ENCODE measurements around the gene NPAS4. TPM values are rescaled to one million over a fixed set of nuclear protein-coding genes. Genes with fewer than 3 reads are reported as not detected.

Gene NPAS4
- total and polyA plus RNA-seq, 2 of the 13 experiments (the other 11 are each of a cell fraction or from before 2014, with no cell fraction given): not detected

- no peak overlapping the region for H2AFZ ChIP-seq (ENCODE audit: low read length)
- no peaks in the 10 kb centered on the region for H3K79me2 ChIP-seq (ENCODE audit: insufficient read depth, low read length)
- TF ChIP-seq IKZF1 (IDR thresholded peaks at IDR 0.05): no peak
- TF ChIP-seq NR2F1 (CRISPR knock-in tag; IDR thresholded peaks at IDR 0.05): no peak
- TF ChIP-seq HMGA1 (CRISPR knock-in tag; conservative IDR thresholded peaks at IDR 0.05): no peak
- TF ChIP-seq ZNF589 (CRISPR knock-in tag; conservative IDR thresholded peaks at IDR 0.05): no peak
- no peak for TF ChIP-seq FOSL1 (CRISPR knock-in tag; IDR thresholded peaks at IDR 0.05; ENCODE audit: borderline replicate concordance)
- TF ChIP-seq SMAD9 (CRISPR knock-in tag; IDR thresholded peaks at IDR 0.05): no peak
- TF ChIP-seq, protein P1, sequence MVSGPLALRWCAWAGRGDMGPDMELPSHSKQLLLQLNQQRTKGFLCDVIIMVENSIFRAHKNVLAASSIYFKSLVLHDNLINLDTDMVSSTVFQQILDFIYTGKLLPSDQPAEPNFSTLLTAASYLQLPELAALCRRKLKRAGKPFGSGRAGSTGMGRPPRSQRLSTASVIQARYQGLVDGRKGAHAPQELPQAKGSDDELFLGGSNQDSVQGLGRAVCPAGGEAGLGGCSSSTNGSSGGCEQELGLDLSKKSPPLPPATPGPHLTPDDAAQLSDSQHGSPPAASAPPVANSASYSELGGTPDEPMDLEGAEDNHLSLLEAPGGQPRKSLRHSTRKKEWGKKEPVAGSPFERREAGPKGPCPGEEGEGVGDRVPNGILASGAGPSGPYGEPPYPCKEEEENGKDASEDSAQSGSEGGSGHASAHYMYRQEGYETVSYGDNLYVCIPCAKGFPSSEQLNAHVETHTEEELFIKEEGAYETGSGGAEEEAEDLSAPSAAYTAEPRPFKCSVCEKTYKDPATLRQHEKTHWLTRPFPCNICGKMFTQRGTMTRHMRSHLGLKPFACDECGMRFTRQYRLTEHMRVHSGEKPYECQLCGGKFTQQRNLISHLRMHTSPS (CRISPR knock-in tag; IDR thresholded peaks at IDR 0.05; ENCODE audit: low read depth): no peak
- no peak for TF ChIP-seq SP1 (IDR thresholded peaks at IDR 0.05)
- TF ChIP-seq SP1 (CRISPR knock-in tag; IDR thresholded peaks at IDR 0.05): no peak
- no peak for TF ChIP-seq DNMT3B (CRISPR knock-in tag; conservative IDR thresholded peaks at IDR 0.05)
- TF ChIP-seq KLF9 (CRISPR knock-in tag; IDR thresholded peaks at IDR 0.05; ENCODE audit: low read depth): no peak
- no peak for TF ChIP-seq NFIC (IDR thresholded peaks at IDR 0.05; ENCODE audit: low read length)
- TF ChIP-seq SMC3 (IDR thresholded peaks at IDR 0.05; ENCODE audit: low read length): no peak
- no peak for TF ChIP-seq HNRNPK (IDR thresholded peaks at IDR 0.05; ENCODE audit: low read depth, low read length, poor library complexity, severe bottlenecking)
- TF ChIP-seq TBX3 (IDR thresholded peaks at IDR 0.05; ENCODE audit: borderline replicate concordance): no peak
- no peak for TF ChIP-seq SP2 (CRISPR knock-in tag; IDR thresholded peaks at IDR 0.05)
- TF ChIP-seq EEA1 (CRISPR knock-in tag; IDR thresholded peaks at IDR 0.05; ENCODE audit: borderline replicate concordance): no peak
- no peak for TF ChIP-seq TOE1 (CRISPR knock-in tag; IDR thresholded peaks at IDR 0.05)
- TF ChIP-seq JUN (CRISPR knock-in tag; IDR thresholded peaks at IDR 0.05): no peak
- TF ChIP-seq GLMP (CRISPR knock-in tag; IDR thresholded peaks at IDR 0.05; ENCODE audit: borderline replicate concordance): no peak
- H3K4me3 ChIP-seq (replicated peaks in 1 of 3; ENCODE audit: insufficient read depth in 1 of 3, low read depth in 2 of 3, low read length in 3 of 3): no peak overlapping the region
- H3K9ac ChIP-seq (ENCODE audit: insufficient read depth, low read depth, low read length): no peak overlapping the region
- H3K27ac ChIP-seq (ENCODE audit: extremely low read length, insufficient read depth, low read length): no peak overlapping the region
- H3K4me2 ChIP-seq (ENCODE audit: low read depth, low read length): no peak overlapping the region
- BruUV-seq (replicated peaks): no TSS peak
- ATAC-seq (no peak), FAIRE-seq (no peak), DNase-seq (ENCODE audit: low spot score) (no peak)
- POLR2A ChIA-PET: no interaction called here
- H3K9me3 ChIP-seq (ENCODE audit: low read length): no peaks in the 10 kb centered on the region
- in situ Hi-C loops (cut with HindIII; ENCODE audit: extremely low pct_ligation_motif_present, low pct_unique_long_range_greater_than_20kb) (no loop called here), intact Hi-C loops (cut with micrococcal nuclease; ENCODE audit: unreplicated experiment) (no loop called here)
- CTCF ChIA-PET (ENCODE audit: low intra/inter-chr PET ratio, low total read pairs): no interaction called here
- H3K36me3 ChIP-seq (replicated peaks in 1 of 2; ENCODE audit: control insufficient read depth in 1 of 2, insufficient read depth in 2 of 2, low read length in 2 of 2): peaks cover 0 to 2% of the 10 kb centered on the region in 2 experiments; a peak in 3 of 5 replicates
- 93% methylated on average over 10 of the region's 11 CpGs for WGBS (ENCODE audit: low lambda C conversion rate)
- peaks cover 3% of the 10 kb centered on the region for H3K4me1 ChIP-seq (ENCODE audit: insufficient read depth, low read length)
- H4K20me1 ChIP-seq (ENCODE audit: insufficient read depth, low read length): no peaks in the 10 kb centered on the region; the same call in 1 of the 2 replicates
- no peaks in the 10 kb centered on the region for H3K27me3 ChIP-seq (ENCODE audit: control insufficient read depth in 1 of 2, insufficient read depth in 2 of 2, low read length in 2 of 2)
These were observed 52.3 kb downstream of the NPAS4 start for GRCh38 chr11:66473167-66473566.

Measured in HepG2 (cell line).